K562 (cell line): ENCODE measurements around the gene PUM1. TPM values are rescaled to one million over a fixed set of nuclear protein-coding genes. Genes with fewer than 3 reads are reported as not detected.

ENCODE experiments used
- ARID2 ChIP-seq: fragments of 450-650 bp; IDR thresholded peaks from 2 replicates; pipeline ENCODE4 v1.6.1; 2017; ENCODE audit warnings: antibody characterized with exemption, mild to moderate bottlenecking
- CEBPG ChIP-seq, 3 experiments: fragments of 200-800 bp in 1 of 3; sonication (Bioruptor generic) in 1 of 3; sonication (generic) in 1 of 3; formaldehyde crosslinking in 1 of 3; IDR thresholded peaks in 2 of 3; conservative IDR thresholded peaks in 1 of 3; 2 replicates each; pipeline versions ENCODE4 v1.6.1 to v1.8.0; 2016 to 2022; ENCODE audit warnings: missing compliant biosample characterization in 2 of 3, missing genetic modification characterization in 2 of 3, mild to moderate bottlenecking in 1 of 3, missing genetic modification reagents in 1 of 3
- CHD2 ChIP-seq: IDR thresholded peaks from 2 replicates; pipeline ENCODE4 v1.6.1; 2011; ENCODE audit warnings: low read depth, low read length
- DDX20 ChIP-seq: fragments of 450-650 bp; IDR thresholded peaks from 2 replicates; pipeline ENCODE4 v1.6.1; 2016; ENCODE audit warnings: missing genetic modification characterization, low read depth, mild to moderate bottlenecking, missing compliant biosample characterization, moderate library complexity
- EGR1 ChIP-seq: fragments of 450-650 bp; conservative IDR thresholded peaks from 2 replicates; pipeline ENCODE4 v1.6.1; 2017; ENCODE audit warnings: mild to moderate bottlenecking
- EHMT2 ChIP-seq: fragments of 450-650 bp; IDR thresholded peaks from 2 replicates; pipeline ENCODE4 v1.6.1; 2018; ENCODE audit warnings: antibody characterized with exemption
- ELF4 ChIP-seq: fragments of 450-650 bp; formaldehyde crosslinking; IDR thresholded peaks from 2 replicates; pipeline ENCODE4 v1.4.0; 2022; ENCODE audit warnings: missing genetic modification characterization
- EP300 ChIP-seq: IDR thresholded peaks from 2 replicates; pipeline ENCODE4 v1.6.1; 2012; ENCODE audit warnings: low read length, improper control_type of control experiment
- ESRRA ChIP-seq: fragments of 450-650 bp; IDR thresholded peaks from 2 replicates; pipeline ENCODE4 v1.6.1; 2014; ENCODE audit warnings: low read depth, mild to moderate bottlenecking, moderate library complexity, borderline replicate concordance
- HSF4 ChIP-seq: fragments of 250-450 bp; sonication (Bioruptor Pico); IDR thresholded peaks from 2 replicates; pipeline ENCODE4 v2.1.2; 2022; ENCODE audit warnings: mild to moderate bottlenecking, moderate library complexity, borderline replicate concordance
- JUND ChIP-seq, 2 experiments: IDR thresholded peaks; 2 replicates in 1 of 2; 3 replicates in 1 of 2; pipeline ENCODE4 v1.6.1; 2011; ENCODE audit warnings: borderline replicate concordance in 2 of 2, low read depth in 2 of 2, low read length in 2 of 2, improper control_type of control experiment in 1 of 2, missing biosample characterization in 1 of 2, missing genetic modification characterization in 1 of 2, missing genetic modification reagents in 1 of 2
- KDM1A ChIP-seq, 2 experiments: fragments of 450-650 bp; IDR thresholded peaks; 2 replicates each; pipeline ENCODE4 v1.6.1; 2016; ENCODE audit warnings: mild to moderate bottlenecking in 2 of 2
- MCM5 ChIP-seq: fragments of 450-650 bp; IDR thresholded peaks from 2 replicates; pipeline ENCODE4 v1.6.1; 2016; ENCODE audit warnings: low read depth
- NR2C2 ChIP-seq, 2 experiments: fragments of 200-800 bp in 1 of 2; sonication (Bioruptor generic) in 1 of 2; sonication (generic) in 1 of 2; formaldehyde crosslinking in 1 of 2; IDR thresholded peaks; 2 replicates each; pipeline versions ENCODE4 v1.6.1 to v1.8.0; 2016 to 2022; ENCODE audit warnings: mild to moderate bottlenecking in 1 of 2, missing compliant biosample characterization in 1 of 2, missing genetic modification characterization in 1 of 2, missing genetic modification reagents in 1 of 2
- PTRF ChIP-seq: fragments of 450-650 bp; IDR thresholded peaks from 2 replicates; pipeline ENCODE4 v1.6.1; 2016; ENCODE audit warnings: mild to moderate bottlenecking, missing genetic modification characterization, missing compliant biosample characterization
- SMAD1 ChIP-seq: fragments of 150-350 bp; IDR thresholded peaks from 2 replicates; pipeline ENCODE4 v1.6.1; 2014; ENCODE audit warnings: low read length, low read depth; ENCODE audit not compliant: partially characterized antibody
- SMARCA4 ChIP-seq: fragments of 450-650 bp; IDR thresholded peaks from 2 replicates; pipeline ENCODE4 v1.6.1; 2016
- ZBTB7A ChIP-seq: IDR thresholded peaks from 2 replicates; pipeline ENCODE4 v1.6.1; 2011; ENCODE audit warnings: low read depth, mild to moderate bottlenecking, low read length, moderate library complexity, borderline replicate concordance; ENCODE audit not compliant: control insufficient read depth
- ZNF239 ChIP-seq: fragments of 250-450 bp; sonication (Bioruptor Pico); IDR thresholded peaks from 2 replicates; pipeline ENCODE4 v1.4.0; 2020; ENCODE audit warnings: mild to moderate bottlenecking
- ZNF436 ChIP-seq: fragments of 250-450, 450-650 bp; sonication (Bioruptor Pico); formaldehyde crosslinking; IDR thresholded peaks from 2 replicates; pipeline ENCODE4 v1.7.0; 2020; ENCODE audit warnings: mild to moderate bottlenecking
- polyA plus RNA-seq, 8 experiments: library from polyadenylated mRNA; depleted of rRNA in 4 of 8; stranded (reverse) in 5 of 8; unstranded in 3 of 8; fragments of >200 nt; fragmentation: Nextera tagmentation in 2 of 8; fragmentation: Illumina TruSeq in 1 of 8; extraction: Ambion mirVana in 2 of 8; extraction: Trizol in 1 of 8; gene quantifications; 2 replicates each; pipeline versions ENCODE4 v1.2.1 to v1.2.3, GENCODE V29; 2011 to 2014; ENCODE audit warnings: inconsistent platforms in 1 of 8, missing spikeins in 1 of 8
- total RNA-seq, 7 experiments: library from RNA; depleted of rRNA in 6 of 7; stranded (reverse); fragments of >200 nt in 6 of 7; fragmentation: Illumina TruSeq in 2 of 7; extraction: Trizol in 2 of 7; gene quantifications; 2 replicates each; pipeline versions ENCODE4 v1.2.1 to v1.2.3, GENCODE V29; 2011 to 2021; ENCODE audit warnings: low replicate concordance in 1 of 7
- TF ChIP-seq, protein P1 (sequence below): sonication (generic); formaldehyde crosslinking; IDR thresholded peaks from 2 replicates; pipeline ENCODE4 v1.8.0; 2022; ENCODE audit warnings: missing genetic modification reagents, mild to moderate bottlenecking, moderate library complexity, borderline replicate concordance
- TF ChIP-seq, protein P2 (sequence below): sonication (generic); formaldehyde crosslinking; IDR thresholded peaks from 2 replicates; pipeline ENCODE4 v1.8.1; 2023; ENCODE audit warnings: mild to moderate bottlenecking, missing genetic modification reagents

PUM1 gene
- total and polyA plus RNA-seq, 9 of the 15 experiments (the other 6 are each of a cell fraction or from before 2014, with no cell fraction given): 37.7 to 104 (median 55.7) TPM

DNA sequence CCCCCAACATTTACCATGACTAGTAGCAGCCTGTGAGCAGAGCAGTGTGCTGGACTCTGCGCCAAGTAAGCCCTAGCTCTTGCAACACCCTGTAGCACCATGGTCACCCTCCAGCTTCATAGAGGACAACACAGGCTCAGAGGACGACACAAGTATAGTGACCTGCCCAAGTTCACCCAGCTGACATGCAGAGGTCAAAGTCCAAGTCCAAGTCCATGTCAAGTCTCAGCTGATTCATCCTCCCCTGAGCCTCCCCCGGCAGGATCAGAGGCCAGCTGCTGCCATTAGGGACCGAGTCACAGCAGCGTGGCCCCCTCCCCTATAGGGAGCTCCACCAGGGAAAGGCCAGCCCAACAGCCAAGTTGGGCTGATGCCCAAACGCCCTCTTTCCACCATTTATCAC is 172.8 kb downstream of the PUM1 start (continued):
- TF ChIP-seq, protein P1, sequence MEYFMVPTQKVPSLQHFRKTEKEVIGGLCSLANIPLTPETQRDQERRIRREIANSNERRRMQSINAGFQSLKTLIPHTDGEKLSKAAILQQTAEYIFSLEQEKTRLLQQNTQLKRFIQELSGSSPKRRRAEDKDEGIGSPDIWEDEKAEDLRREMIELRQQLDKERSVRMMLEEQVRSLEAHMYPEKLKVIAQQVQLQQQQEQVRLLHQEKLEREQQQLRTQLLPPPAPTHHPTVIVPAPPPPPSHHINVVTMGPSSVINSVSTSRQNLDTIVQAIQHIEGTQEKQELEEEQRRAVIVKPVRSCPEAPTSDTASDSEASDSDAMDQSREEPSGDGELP: peak; percentile 94
- TF ChIP-seq ELF4 (CRISPR knock-in tag): no peak; the same call in 1 of the 2 replicates
- TF ChIP-seq CEBPG (CRISPR knock-in tag; IDR thresholded peaks at IDR 0.05): no peak
- no peak for TF ChIP-seq CEBPG (tag; conservative IDR thresholded peaks at IDR 0.05 in 1 of 2, IDR thresholded peaks at IDR 0.05 in 1 of 2)
- TF ChIP-seq, protein P2, sequence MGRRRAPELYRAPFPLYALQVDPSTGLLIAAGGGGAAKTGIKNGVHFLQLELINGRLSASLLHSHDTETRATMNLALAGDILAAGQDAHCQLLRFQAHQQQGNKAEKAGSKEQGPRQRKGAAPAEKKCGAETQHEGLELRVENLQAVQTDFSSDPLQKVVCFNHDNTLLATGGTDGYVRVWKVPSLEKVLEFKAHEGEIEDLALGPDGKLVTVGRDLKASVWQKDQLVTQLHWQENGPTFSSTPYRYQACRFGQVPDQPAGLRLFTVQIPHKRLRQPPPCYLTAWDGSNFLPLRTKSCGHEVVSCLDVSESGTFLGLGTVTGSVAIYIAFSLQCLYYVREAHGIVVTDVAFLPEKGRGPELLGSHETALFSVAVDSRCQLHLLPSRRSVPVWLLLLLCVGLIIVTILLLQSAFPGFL (CRISPR knock-in tag): no peak
- no peak for TF ChIP-seq KDM1A (IDR thresholded peaks at IDR 0.05)
- TF ChIP-seq ARID2: no peak
- peak; percentile 64; the same call in 1 of the 2 replicates for TF ChIP-seq JUND (IDR thresholded peaks at IDR 0.05; ENCODE audit: borderline replicate concordance, low read depth, low read length)
- TF ChIP-seq JUND (tag; IDR thresholded peaks at IDR 0.05; ENCODE audit: borderline replicate concordance, low read depth, low read length): no peak
- TF ChIP-seq ESRRA: peak; percentile 68
- TF ChIP-seq DDX20: no peak
- no peak for TF ChIP-seq PTRF (tag)
- 0 out of 2 replicates have a peak, but pooled peaks have one; percentile 33 for TF ChIP-seq EGR1
- 0 out of 2 replicates have a peak, but pooled peaks have one; percentile 23 for TF ChIP-seq EHMT2
- TF ChIP-seq SMARCA4: peak; percentile 39; the same call in 1 of the 2 replicates
- TF ChIP-seq CHD2: no peak
- no peak for TF ChIP-seq SMAD1
- TF ChIP-seq ZNF239 (CRISPR knock-in tag): no peak
- TF ChIP-seq MCM5: no peak
- peak; percentile 23; the same call in 1 of the 2 replicates for TF ChIP-seq NR2C2 (CRISPR knock-in tag; IDR thresholded peaks at IDR 0.05)
- TF ChIP-seq NR2C2 (tag; IDR thresholded peaks at IDR 0.05): peak; percentile 85
- no peak for TF ChIP-seq HSF4
- TF ChIP-seq ZBTB7A: 0 out of 2 replicates have a peak, but pooled peaks have one; percentile 22
- TF ChIP-seq EP300: no peak
- no peak for TF ChIP-seq ZNF436 (CRISPR knock-in tag)
